ENCODE results near the gene MAPK8IP2. TPM values are rescaled to one million over a fixed set of nuclear protein-coding genes. Genes with fewer than 3 reads are reported as not detected.

MAPK8IP2 gene
- total and polyA plus RNA-seq, 2 of the 13 experiments (the other 11 are each of a cell fraction or from before 2014, with no cell fraction given), result 1.3 to 2.6 TPM

DNA sequence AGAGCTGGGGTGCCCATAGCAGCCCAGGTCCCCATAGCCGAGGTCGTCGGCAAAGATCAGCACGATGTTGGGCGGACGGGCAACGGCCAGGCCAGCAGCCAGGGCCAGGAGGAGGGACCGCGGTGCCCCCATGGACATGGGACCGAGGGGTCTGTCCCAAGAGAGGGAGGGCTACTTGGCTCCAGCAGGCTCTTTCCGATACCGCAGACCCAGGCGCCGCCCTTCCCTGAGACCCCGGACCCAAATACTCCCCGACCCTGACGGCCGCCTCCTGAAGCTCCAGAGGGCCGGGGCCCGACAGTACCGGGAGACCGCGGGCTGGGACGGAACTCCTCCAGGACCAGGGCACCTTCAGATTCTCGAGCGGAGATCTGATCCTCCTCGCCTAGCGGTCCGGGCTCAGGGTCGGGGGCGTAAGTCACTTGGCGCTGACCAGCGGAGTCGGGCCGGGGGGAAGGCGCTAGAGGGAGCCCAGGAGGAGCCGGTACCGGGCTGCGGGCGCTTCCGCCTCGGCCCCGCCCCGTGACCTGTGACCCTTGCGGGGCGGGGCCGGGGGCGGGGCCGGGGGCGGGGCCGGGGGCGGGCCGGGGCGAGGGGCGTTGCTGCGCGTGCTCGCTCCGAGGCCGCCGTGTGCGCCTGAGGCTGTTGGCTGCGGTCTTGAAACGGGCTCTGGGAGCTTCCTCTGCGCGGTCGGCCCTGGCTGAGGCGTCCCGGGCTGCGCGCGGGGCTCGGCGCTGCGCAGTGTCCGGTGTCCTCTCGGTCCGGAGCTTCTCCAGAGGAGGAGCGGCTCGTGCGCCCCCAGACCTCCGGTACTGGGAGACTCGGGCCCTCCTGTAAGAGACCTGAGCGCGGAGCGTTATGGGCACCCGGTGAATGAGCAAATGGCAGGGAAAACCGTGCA lies 27.3 kb downstream of the MAPK8IP2 start, which contains the start of gene ARSA (continued):
- TF ChIP-seq, protein P1, sequence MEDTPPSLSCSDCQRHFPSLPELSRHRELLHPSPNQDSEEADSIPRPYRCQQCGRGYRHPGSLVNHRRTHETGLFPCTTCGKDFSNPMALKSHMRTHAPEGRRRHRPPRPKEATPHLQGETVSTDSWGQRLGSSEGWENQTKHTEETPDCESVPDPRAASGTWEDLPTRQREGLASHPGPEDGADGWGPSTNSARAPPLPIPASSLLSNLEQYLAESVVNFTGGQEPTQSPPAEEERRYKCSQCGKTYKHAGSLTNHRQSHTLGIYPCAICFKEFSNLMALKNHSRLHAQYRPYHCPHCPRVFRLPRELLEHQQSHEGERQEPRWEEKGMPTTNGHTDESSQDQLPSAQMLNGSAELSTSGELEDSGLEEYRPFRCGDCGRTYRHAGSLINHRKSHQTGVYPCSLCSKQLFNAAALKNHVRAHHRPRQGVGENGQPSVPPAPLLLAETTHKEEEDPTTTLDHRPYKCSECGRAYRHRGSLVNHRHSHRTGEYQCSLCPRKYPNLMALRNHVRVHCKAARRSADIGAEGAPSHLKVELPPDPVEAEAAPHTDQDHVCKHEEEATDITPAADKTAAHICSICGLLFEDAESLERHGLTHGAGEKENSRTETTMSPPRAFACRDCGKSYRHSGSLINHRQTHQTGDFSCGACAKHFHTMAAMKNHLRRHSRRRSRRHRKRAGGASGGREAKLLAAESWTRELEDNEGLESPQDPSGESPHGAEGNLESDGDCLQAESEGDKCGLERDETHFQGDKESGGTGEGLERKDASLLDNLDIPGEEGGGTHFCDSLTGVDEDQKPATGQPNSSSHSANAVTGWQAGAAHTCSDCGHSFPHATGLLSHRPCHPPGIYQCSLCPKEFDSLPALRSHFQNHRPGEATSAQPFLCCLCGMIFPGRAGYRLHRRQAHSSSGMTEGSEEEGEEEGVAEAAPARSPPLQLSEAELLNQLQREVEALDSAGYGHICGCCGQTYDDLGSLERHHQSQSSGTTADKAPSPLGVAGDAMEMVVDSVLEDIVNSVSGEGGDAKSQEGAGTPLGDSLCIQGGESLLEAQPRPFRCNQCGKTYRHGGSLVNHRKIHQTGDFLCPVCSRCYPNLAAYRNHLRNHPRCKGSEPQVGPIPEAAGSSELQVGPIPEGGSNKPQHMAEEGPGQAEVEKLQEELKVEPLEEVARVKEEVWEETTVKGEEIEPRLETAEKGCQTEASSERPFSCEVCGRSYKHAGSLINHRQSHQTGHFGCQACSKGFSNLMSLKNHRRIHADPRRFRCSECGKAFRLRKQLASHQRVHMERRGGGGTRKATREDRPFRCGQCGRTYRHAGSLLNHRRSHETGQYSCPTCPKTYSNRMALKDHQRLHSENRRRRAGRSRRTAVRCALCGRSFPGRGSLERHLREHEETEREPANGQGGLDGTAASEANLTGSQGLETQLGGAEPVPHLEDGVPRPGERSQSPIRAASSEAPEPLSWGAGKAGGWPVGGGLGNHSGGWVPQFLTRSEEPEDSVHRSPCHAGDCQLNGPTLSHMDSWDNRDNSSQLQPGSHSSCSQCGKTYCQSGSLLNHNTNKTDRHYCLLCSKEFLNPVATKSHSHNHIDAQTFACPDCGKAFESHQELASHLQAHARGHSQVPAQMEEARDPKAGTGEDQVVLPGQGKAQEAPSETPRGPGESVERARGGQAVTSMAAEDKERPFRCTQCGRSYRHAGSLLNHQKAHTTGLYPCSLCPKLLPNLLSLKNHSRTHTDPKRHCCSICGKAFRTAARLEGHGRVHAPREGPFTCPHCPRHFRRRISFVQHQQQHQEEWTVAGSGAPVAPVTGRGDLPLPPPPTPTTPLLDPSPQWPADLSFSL (CRISPR knock-in tag; IDR thresholded peaks at IDR 0.05), result no peak; the same call in 1 of the 2 replicates
- TF ChIP-seq FOSL2 (CRISPR knock-in tag; IDR thresholded peaks at IDR 0.05), result 0 out of 2 replicates have a peak, but pooled peaks have one; percentile 3
- TF ChIP-seq, protein P2, sequence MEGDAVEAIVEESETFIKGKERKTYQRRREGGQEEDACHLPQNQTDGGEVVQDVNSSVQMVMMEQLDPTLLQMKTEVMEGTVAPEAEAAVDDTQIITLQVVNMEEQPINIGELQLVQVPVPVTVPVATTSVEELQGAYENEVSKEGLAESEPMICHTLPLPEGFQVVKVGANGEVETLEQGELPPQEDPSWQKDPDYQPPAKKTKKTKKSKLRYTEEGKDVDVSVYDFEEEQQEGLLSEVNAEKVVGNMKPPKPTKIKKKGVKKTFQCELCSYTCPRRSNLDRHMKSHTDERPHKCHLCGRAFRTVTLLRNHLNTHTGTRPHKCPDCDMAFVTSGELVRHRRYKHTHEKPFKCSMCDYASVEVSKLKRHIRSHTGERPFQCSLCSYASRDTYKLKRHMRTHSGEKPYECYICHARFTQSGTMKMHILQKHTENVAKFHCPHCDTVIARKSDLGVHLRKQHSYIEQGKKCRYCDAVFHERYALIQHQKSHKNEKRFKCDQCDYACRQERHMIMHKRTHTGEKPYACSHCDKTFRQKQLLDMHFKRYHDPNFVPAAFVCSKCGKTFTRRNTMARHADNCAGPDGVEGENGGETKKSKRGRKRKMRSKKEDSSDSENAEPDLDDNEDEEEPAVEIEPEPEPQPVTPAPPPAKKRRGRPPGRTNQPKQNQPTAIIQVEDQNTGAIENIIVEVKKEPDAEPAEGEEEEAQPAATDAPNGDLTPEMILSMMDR (CRISPR knock-in tag; IDR thresholded peaks at IDR 0.05), result peak; percentile 81
- no peak for TF ChIP-seq ZKSCAN8 (CRISPR knock-in tag; IDR thresholded peaks at IDR 0.05; ENCODE audit: borderline replicate concordance)
- TF ChIP-seq MXI1 (IDR thresholded peaks at IDR 0.05; ENCODE audit: borderline replicate concordance, low read depth, low read length), result peak; percentile 61; the same call in 1 of the 3 replicates
- no peak for TF ChIP-seq ZNF615 (CRISPR knock-in tag; IDR thresholded peaks at IDR 0.05; ENCODE audit: borderline replicate concordance)
- no peak for TF ChIP-seq KAT2B (IDR thresholded peaks at IDR 0.05; ENCODE audit: borderline replicate concordance, low read depth, low read length)
- TF ChIP-seq, protein P3, sequence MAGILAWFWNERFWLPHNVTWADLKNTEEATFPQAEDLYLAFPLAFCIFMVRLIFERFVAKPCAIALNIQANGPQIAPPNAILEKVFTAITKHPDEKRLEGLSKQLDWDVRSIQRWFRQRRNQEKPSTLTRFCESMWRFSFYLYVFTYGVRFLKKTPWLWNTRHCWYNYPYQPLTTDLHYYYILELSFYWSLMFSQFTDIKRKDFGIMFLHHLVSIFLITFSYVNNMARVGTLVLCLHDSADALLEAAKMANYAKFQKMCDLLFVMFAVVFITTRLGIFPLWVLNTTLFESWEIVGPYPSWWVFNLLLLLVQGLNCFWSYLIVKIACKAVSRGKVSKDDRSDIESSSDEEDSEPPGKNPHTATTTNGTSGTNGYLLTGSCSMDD (CRISPR knock-in tag; IDR thresholded peaks at IDR 0.05), result no peak
- no peak for TF ChIP-seq DNMT1 (CRISPR knock-in tag; IDR thresholded peaks at IDR 0.05)
- TF ChIP-seq TP53 (CRISPR knock-in tag; conservative IDR thresholded peaks at IDR 0.05), result 0 out of 2 replicates have a peak, but pooled peaks have one; percentile 20
- peak; percentile 37; the same call in 1 of the 2 replicates for TF ChIP-seq ZBTB20 (CRISPR knock-in tag; IDR thresholded peaks at IDR 0.05; ENCODE audit: borderline replicate concordance, low read depth)
- no peak for TF ChIP-seq ZNF839 (CRISPR knock-in tag; IDR thresholded peaks at IDR 0.05; ENCODE audit: borderline replicate concordance)
- TF ChIP-seq ZSCAN21 (CRISPR knock-in tag; IDR thresholded peaks at IDR 0.05; ENCODE audit: borderline replicate concordance), result peak; percentile 77; the same call in 1 of the 2 replicates
- TF ChIP-seq, protein P4, sequence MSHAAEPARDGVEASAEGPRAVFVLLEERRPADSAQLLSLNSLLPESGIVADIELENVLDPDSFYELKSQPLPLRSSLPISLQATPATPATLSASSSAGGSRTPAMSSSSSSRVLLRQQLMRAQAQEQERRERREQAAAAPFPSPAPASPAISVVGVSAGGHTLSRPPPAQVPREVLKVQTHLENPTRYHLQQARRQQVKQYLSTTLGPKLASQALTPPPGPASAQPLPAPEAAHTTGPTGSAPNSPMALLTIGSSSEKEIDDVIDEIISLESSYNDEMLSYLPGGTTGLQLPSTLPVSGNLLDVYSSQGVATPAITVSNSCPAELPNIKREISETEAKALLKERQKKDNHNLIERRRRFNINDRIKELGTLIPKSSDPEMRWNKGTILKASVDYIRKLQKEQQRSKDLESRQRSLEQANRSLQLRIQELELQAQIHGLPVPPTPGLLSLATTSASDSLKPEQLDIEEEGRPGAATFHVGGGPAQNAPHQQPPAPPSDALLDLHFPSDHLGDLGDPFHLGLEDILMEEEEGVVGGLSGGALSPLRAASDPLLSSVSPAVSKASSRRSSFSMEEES (CRISPR knock-in tag; IDR thresholded peaks at IDR 0.05), result no peak
- peak; percentile 30; the same call in 1 of the 2 replicates for TF ChIP-seq ZNF451 (CRISPR knock-in tag; IDR thresholded peaks at IDR 0.05)
- no peak for TF ChIP-seq DR1 (CRISPR knock-in tag; IDR thresholded peaks at IDR 0.05)
- peak; percentile 30; the same call in 1 of the 2 replicates for TF ChIP-seq ZNF343 (CRISPR knock-in tag; IDR thresholded peaks at IDR 0.05)
- TF ChIP-seq RFXAP (CRISPR knock-in tag; IDR thresholded peaks at IDR 0.05; ENCODE audit: borderline replicate concordance), result peak; percentile 40
